HG02981 (cell line): ENCODE data around the gene CALM1.

Experiments used
- ATAC-seq: cut with Tn5 transposase; IDR thresholded peaks from one replicate; pipeline ENCODE4 v1.9.1; 2021; ENCODE audit warnings: mild to moderate bottlenecking, moderate library complexity; ENCODE audit not compliant: unreplicated experiment

Gene CALM1

GRCh38 chr14:90407230-90407629, 10.4 kb downstream of the CALM1 start:
- no peak for ATAC-seq

- ATAC-seq = no peak
These were observed 11.9 kb downstream of the CALM1 start for GRCh38 chr14:90408713-90409112.

- ATAC-seq = no peak
These were observed 12.4 kb downstream of the CALM1 start for GRCh38 chr14:90409209-90409730.

- ATAC-seq = no peak
These were observed 15.2 kb downstream of the CALM1 start for GRCh38 chr14:90412058-90412457.

- ATAC-seq = no peak
These were observed 19.9 kb downstream of the CALM1 start for GRCh38 chr14:90416720-90417119.

- no peak for ATAC-seq
These were observed 21.2 kb downstream of the CALM1 start for GRCh38 chr14:90418053-90418452.

GRCh38 chr14:90419200-90419599, 22.4 kb downstream of the CALM1 start:
- no peak for ATAC-seq

GRCh38 chr14:90421001-90421631, 24.3 kb downstream of the CALM1 start:
- no peak for ATAC-seq

GRCh38 chr14:90421632-90422020, 24.8 kb downstream of the CALM1 start:
- no peak for ATAC-seq

- no peak for ATAC-seq
These were observed 26.3 kb downstream of the CALM1 start for GRCh38 chr14:90423166-90423565.

GRCh38 chr14:90424075-90424474, 27.2 kb downstream of the CALM1 start:
- no peak for ATAC-seq

- ATAC-seq = no peak
These were observed 28.0 kb downstream of the CALM1 start for GRCh38 chr14:90424686-90425372.

- ATAC-seq = no peak
These were observed 28.6 kb downstream of the CALM1 start for GRCh38 chr14:90425373-90425879.

- ATAC-seq = no peak
These were observed 29.3 kb downstream of the CALM1 start for GRCh38 chr14:90426031-90426540.

- ATAC-seq = no peak
These were observed 29.8 kb downstream of the CALM1 start for GRCh38 chr14:90426663-90427062.

- no peak for ATAC-seq
These were observed 31.1 kb downstream of the CALM1 start for GRCh38 chr14:90427848-90428426.

GRCh38 chr14:90428676-90429075, 31.8 kb downstream of the CALM1 start:
- ATAC-seq = no peak

- ATAC-seq = no peak
These were observed 32.4 kb downstream of the CALM1 start for GRCh38 chr14:90429236-90429635.

GRCh38 chr14:90429754-90430153, 32.9 kb downstream of the CALM1 start:
- no peak for ATAC-seq

- no peak for ATAC-seq
These were observed 37.7 kb downstream of the CALM1 start for GRCh38 chr14:90434370-90435020.

GRCh38 chr14:90438841-90439240, 42.0 kb downstream of the CALM1 start:
- ATAC-seq = no peak
